Hematopoietic multipotent progenitor cell treated with erythropoietin and hydrocortisone succinate and interleukin-3 and kit ligand, for 4 days (in vitro differentiated cells): Measurements from ENCODE around the gene CNPY2.
A peak's percentile ranks its signal among the peaks of the same experiment; 100 is the strongest.
"Not testable (repeated sequence)": the region's sequence is repeated elsewhere in the genome, so short reads cannot be mapped to it uniquely, and the experiment has no call there.

ENCODE experiments used
- DNase-seq: peaks from one replicate; pipeline ENCODE4 v3.0.0-alpha.2; 2015

The CNPY2 gene

DNA sequence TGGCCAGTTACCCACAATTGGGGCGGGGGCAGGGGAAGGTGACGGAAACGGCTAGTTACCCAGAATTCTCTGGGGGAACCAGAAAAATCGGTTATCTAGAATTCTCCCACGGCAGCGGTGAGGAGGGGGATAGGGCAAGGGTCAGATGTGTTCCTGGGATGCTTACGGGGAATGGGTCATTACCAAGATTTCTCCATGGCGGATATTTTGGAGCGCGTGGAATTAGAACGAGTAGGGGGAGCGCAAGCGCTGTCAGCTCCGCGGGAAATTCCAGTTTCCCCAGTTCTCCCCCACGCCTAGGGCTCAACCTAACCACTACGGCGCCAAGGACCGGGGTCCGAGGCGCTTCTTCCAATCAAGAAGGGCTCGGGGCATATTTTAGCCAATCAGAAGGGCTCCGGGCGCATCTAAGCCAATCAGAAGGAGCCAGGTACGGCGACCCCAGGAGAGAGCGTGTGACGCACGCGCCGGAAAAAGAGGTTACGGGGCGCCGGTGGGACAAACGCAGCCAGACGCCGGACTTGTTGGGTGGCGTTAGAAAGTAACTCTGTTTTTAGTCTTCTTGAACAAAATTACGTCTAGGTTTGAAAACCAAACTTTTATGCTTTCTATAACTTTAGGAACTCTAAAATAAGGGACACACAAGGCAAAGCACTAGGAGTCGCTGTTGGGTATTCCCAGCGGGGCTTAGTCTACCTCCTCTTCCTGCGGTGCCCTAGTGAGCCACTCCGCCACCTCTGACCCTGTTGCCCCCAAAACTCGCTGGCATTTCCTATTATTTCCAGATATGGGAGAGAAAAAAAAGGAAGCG, 18.1 kb upstream of the CNPY2 start, which contains the start of gene PAN2:
Gene PAN2 (minus strand): TSS at position 322 of the 811 bp plus-strand sequence. CDS start 906 bp downstream, outside the sequence.
- peak; percentile 100 for DNase-seq

DNA sequence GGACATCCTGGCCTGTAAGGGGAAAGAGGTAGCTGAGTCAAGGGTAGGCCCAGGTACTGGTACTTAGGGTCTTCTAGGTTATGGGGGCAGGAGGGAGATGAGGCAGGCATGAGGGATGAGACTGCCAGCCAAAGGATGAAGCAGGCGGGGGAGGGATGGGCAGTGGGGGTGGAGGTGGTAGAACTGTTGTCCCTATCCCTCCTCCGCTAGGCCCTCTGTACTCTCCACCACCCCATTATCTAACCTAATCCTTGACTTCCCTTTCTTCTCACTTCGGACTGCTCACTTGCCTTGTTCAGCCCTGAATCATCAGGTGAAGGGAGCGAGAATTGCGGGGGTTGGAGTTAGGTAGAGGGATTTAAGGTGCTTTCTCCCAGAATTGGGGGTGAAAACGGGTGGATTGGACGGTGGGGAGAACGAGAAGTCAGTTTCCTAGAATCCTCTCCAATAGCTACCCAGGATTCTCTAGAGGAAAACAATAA, 17.4 kb upstream of the CNPY2 start:
- DNase-seq = no peak

DNA sequence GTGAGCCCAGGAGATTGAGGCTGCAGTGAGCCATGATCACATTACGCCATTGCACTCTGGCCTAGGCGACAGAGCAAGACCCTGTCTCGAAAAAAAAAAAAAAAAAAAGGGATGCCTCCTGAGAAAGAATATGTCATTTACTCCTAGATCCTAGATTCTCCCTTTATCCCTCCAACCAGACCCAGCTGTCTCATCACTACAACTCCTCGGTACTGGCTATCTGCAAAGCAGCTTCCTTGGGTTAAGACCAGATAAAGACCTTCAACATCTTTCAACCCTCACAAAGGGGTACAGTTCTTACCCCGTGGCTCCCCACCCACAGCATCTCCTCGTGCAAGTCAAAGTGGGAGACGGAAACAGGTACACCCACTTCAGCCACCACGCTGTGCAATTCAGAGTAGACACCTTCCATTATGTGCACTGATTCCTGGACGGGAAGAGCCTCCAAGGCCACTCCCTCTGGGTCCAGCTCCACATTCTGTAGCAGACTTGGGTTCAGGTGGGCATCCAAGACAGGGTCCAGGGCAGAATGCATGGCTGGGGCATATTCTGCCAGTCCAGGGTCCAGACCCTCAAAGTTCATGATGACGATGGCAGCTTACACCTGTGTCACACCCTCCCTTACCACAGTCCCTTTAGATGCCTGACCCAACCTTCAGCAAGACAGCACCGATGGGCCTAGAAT, 16.9 kb upstream of the CNPY2 start:
- DNase-seq = no peak

DNA sequence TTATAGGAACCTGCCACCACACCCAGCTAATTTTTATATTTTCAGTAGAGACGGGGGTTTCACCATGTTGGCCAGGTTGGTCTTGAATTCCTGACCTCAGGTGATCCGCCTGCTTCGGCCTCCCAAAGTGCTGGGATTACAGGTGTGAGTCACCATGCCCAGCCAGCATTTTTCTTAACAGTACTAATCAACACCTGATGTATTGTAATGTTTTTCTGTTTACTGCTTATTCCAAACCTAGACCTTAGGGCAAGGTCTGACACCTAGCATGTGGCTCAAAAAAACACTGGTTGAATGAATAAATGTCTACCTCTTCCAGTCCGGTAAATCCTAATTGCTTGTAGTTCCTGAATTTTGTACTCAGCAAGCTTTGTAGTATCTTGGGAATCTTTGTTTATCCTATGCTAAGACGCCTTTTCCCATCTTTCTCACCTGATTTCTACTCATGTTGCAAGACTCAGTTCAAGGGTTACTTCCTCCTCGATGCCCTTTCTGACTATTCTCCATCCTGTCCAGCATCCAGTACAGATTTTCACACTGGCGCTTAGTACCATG, 15.2 kb upstream of the CNPY2 start:
- no peak for DNase-seq

DNA sequence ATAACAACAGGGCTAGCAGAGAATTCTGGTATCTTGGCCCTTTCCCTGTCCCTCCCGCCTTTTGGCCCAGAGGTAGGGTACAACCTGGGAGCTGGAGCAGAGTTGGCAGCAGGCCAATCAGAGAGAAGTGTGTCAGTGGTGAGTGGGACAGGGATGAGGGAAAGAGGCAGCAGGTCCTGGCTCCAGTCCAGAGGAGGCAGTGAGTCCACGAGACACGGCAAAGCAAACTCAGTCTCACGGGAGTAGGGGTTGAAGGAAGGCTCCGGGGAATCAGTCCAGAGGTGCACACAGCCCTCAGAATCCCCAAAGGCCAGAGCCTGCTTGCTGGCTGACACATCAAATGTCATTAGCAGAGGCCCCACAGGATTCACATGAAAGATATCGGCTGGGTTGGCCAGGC, 10.7 kb upstream of the CNPY2 start:
- DNase-seq = no peak

DNA sequence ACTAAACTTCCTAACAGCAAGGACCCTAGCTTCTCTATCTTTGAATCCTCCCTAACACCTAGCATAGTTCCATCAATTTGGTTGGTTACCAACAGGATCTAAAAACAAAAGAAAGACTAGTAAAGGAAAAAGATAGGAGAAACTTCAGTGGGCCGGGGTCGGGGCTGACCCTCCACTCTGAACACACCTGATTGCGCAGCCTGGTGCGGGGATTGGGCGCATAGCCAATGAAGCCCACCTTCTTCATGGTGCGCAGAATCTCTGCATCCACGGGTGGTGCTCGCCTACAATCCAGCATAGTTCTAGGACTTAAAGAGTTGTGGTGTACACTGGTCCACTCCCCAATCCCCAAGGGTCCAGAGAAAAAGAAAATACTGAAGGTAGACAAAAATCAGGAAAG, 10.3 kb upstream of the CNPY2 start:
- DNase-seq = no peak

DNA sequence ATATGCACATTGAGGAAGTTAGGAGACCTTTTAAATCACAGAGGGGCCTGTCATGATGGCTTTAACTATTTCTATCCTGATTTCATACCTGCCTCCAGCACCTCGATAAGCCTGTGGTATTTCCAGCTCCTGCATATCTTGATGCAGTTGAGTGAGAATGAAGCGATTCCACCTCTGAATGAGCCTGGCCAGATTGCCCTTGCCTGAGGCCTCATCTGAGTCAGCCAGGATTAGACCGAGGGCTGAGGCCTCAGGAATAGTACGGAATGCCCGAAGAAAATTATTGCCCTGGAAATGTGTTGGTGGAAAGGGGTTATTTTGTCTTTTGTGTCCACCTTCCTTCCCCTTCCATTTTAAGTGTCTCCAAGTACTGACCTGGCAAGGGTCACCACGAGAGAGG, 8.4 kb upstream of the CNPY2 start:
- DNase-seq = no peak

DNA sequence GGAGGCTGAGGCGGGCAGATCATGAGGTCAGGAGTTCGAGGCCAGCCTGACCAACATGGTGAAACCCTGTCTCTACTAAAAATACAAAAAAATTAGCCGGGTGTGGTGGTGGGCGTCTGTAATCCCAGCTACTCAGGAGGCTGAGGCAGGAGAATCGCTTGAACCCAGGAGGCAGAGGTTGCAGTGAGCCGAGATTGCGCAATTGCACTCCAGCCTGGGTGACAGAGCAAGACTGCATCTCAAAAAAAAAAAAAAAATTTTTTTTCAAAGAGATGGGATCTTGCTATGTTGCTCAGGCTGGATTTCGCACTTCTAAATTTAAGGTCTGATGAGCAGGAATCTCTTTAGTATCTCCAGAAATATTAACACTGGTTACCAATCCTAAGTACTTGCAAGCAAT, 5.8 kb upstream of the CNPY2 start:
- DNase-seq = not testable (repeated sequence)

DNA sequence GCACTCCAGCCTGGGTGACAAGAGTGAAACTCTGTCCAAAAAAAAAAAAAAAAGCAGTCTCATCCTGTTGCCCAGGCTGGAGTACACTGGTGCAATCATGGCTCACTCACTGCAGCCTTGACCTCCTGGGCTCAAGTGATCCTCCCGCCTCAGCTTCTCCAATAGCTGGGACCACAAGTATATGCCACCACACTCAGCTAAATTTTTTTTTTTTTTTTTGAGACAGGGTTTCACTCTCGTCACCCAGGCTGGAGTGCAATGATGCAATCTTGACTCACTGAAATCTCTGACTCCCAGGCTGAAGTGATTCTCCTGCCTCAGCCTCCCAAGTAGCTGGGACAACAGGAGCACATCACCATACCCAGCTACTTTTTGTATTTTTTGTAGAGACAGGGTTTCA, 5.2 kb upstream of the CNPY2 start:
- DNase-seq = no peak

DNA sequence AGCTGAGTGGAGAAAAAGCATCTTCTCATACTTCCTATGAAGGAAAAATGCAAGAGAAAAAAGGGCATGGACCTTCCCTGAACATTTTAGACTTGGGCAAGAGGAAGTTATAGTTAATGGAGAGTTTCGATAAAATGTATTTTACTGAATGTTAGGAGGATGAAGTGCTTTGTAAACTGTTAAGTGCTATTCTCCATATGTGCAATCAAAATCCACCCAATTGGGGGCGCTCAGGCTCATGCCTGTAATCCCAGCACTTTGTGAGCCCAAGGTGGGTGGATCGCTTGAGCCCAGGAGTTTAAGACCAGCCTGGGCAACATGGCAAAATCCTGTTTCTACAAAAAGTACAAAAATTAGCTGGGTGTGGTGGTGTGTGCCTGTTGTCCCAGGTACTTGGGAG, 1.9 kb upstream of the CNPY2 start:
- DNase-seq = no peak

DNA sequence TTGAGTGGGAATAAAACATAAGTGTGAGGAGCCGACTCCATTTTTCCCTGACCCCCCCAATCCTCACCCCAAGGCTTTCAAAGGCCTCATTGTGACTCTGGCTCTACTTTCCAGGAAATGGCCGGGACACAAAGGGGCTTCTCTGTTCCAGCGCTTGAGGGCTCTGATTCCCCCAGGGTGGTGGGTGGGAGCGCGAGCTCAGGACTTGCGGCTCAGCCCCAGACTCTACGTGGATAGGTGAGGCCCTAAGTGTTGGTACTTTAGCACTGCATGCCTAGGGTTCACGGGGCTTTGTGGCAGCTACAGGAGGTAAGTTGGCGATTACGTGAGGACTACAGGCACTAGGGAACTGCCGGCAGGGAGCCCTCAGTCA, 553 bp downstream of the CNPY2 start:
- DNase-seq = peak; percentile 35

DNA sequence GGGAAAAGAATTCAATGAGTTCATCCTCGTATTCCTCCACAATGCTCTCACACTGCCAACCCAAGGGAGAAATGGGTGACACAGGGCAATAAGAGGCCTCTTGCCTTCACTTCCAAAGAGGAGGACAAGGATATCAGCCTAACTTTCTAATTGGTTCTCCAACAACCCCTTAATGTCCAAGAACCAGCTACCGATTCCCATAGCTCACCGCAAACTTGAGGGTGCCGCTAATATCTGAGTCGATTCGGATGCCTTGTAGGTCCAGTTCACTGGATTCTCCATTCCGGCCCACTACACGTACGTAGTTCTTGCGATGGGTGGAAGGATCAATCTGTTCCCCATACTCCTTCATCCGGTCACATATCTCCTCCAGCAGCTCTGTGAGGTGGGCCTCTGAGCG, 4.8 kb downstream of the CNPY2 start:
- no peak for DNase-seq

DNA sequence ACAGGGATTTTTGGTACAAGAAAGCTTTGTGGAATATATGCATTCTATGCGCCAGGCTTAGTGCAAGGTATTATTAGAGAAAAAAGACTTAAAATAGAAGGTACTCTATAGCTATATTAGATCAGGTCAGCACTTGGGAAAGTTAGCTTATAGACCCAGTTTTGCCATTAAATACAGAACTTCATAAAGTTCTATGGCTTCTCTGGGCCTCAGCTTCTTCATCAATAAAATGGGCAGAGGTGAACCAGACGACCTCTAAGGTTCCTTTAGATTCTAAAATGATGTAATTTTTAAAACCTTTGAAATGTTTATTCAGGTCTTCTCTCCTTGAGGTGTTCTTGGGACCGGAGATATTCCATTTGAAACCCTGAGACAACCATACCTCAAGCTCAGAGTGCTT, 7.1 kb downstream of the CNPY2 start:
- DNase-seq = no peak

DNA sequence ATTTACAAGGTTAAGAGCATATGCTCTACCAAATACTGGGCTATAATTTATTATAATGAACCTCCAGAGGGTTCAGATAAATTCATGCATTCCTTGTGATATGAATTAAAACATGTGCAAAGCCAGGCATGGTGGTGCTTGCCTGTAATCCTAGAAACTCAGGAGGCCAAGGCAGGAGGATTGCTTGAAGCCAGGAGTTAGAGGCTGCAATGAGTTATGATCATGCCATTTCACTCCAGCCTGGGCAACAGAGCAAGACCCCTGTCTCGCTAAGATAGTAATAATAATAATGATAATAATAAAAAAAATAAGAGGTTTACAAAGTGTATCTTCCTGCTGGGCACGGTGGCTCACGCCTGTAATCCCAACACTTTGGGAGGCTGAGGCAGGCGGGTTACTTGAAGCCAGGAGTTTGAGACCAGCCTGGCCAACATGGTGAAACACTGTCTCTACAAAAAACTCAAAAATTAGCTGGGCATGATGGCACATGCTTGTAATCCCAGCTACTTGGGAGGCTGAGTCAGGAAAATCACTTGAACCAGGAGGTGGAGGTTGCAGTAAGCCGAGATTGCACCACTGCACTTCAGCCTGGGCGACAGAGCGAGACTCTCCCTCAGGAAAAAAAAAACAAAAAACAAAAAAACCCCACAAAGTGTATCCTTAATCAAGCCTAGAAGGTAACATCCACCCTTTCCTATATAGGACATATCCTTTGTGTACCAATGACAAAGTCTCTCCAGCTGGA, 8.4 kb downstream of the CNPY2 start:
- DNase-seq = no peak

DNA sequence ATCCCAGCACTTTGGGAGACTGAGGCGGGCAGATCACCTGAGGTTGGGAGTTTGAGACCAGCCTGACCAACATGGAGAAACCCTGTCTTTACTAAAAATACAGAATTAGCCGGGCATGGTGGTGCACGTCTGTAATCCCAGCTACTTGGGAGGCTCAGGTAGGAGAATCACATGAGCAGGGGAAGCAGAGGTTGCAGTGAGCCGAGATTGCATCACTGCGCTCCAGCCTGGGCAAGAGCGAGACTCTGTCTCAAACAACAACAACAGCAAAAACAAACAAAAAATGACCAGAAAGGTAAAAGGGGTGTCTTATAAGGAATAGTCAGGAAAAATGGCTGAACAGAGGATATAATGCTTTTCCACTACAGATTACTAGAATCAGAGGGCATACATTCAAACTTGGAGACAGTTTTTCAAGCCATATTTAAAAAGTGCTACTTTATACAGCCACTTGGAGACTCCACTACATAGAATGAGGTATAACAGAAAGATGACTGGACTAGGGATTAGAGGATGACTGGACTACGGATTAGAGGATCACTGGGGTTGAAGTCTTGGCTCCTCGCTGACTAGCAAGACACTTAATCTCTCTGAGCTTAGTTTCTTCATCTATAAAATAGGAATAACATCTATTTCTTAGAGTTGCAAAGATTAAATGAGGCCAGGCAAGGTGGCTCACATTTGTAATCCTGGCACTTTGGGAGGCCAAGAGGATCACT, 10.8 kb downstream of the CNPY2 start:
- DNase-seq = no peak

DNA sequence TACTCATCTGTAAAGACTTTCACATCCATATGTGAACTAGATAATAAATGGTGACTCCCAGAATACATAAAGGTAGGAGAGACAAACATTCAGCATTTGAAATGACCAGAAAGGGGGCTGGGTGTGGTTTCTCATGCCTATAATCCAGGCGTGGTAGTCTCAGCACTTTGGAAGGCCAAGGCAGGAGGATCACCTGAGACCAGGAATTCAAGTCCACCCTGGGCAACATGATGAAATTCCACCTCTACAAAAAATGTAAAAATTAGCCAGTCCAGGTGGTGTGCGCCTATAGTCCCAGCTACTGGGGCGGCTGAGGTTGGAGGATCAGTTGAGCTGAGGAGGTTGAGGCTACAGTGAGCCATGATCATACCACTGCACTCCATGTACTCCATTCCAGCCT, 11.5 kb downstream of the CNPY2 start:
- DNase-seq = no peak

DNA sequence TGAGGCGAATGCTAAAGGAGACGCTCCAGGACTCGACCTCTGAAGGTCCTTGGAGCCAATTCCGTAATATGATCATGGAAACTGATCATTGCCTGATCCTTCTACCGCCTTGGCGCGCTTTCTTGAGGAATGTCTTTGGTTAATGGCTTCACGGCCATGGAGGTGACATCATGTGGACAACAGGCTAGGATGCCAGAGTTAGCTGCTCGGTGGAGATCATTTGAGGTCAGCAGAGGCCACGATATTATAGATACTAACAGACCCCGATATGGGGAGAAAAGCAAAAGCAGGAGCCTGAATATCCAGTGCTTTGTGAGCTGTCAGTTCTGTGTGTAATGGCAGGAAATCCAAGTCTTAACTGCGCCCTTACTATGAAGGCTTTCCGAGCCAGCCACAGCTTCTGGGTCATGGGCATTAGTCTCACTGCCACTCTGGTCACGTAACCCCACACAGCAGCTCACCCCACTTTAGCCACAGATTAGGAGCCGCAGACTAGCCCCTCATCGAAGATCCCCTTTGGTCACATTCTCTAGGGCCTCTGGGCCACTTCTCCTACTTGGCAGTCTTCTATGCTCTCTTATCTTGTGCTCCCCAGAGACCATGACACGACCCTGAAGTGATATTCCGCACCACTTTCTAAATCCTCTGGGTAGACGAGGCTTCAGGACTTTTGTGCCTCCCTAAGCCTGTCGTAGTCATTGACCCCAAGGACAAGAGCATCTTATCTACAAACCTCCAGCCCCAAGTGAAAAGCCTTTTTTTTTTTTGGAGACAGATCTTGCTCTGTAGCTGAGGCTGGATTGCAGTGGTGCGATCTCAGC, 14.9 kb downstream of the CNPY2 start:
- peak; percentile 71 for DNase-seq

DNA sequence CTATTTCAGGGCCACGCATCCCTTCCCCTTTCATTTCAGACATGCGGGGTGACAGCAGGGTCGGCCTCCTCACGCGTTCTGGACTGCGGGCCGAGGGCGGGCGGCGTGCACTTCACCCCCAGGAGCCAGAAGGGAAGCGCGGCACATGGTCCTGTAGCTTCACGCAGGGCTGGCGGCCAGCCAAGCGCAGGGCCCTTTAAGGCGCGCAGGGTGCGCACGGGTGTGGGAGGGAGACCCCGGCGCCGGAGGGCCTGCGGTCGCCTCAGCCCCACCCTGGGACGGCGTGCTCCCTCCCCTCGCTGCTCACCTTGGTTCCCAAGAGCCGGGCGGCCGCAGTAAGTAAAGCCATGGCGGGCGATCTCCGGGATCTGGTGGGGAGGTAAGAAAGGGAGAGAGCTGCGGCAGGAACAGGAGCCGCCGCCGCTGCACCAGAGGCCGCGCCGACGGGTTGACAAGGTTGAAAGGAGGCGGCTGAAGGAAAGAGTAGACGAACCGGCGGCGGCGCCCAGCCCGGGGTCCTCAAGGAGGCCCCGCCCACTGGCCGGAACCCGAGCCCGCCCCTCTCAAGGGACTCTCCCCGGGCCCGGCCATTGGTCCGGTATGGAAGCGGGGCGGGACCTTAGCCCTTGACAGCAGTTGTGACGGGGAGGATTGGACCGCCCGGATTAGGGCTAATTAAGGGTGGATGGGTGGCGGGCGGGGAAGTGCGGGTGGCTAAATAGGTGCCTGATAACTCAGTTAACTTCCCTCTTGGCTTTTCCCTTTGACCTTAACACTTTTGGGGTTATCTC, 15.7 kb downstream of the CNPY2 start, which contains the start of gene CS:
Gene CS (minus strand): TSS at position 478 of the 791 bp plus-strand sequence. CDS start 129 bp downstream, at position 349.
- DNase-seq = peak; percentile 100

DNA sequence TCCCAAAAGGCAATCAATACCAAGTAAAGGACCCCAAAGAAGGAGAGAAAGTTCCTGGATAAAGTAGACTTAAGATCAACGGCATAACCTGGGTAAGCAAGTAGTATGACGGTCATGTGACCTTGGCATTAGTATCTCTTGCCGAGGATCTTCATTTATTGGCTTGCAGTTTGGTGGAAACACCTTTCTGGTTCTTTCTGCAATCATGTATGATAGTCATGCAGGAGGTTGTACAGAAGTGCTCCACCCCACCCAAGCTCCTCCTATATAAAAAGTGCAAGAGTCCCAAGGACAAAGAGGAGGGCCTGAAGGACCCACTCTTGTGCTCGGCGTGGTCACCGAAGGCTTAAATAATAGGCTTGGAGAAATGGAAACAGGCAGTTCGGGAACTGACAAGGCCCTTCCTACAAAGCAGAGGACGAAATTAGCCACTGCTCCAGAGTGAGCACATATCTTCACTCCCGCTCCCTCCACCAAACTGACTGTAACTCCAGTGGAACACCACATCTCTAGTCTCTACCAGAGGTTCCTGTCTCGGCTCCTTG, 16.4 kb downstream of the CNPY2 start:
- DNase-seq = peak; percentile 79

DNA sequence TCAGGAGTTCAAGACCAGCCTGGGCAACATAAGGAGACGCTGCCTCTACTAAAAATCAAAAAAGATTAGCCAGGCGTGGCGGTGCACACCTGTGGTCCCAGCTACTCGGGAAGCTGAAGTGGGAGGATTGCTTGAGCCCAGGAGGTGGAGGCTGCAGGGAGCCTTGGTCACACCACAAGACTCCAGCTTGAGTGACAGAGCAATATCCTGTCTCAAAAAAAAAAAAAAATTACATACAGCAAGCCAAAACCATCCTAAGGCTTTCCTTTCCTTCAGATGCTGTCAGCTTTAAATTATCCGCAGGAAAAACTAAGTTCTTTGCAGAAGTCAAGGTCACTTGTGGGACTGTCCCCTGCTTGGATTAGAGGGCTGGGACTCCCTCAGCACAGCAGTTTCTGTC, 17.0 kb downstream of the CNPY2 start:
- peak; percentile 18 for DNase-seq
